HEK293T (cell line): ENCODE measurements around the gene ZHX3.

Experiments
- CTCF ChIA-PET: fragments of 350-600 bp; formaldehyde crosslinking; extraction: SDS; loops from one replicate; lab custom pipeline; 2021; ENCODE audit warnings: antibody characterized with exemption, inconsistent platforms; lab: Yijun Ruan, JAX
- POLR2A ChIA-PET: fragments of 350-600 bp; formaldehyde crosslinking; extraction: SDS; loops from one replicate; lab custom pipeline; 2020; ENCODE audit warnings: antibody characterized with exemption, inconsistent platforms; lab: Yijun Ruan, JAX
- DNase-seq: peaks from one replicate; pipeline ENCODE4 v3.0.0; 2012; ENCODE audit warnings: mixed read lengths; ENCODE audit errors: extremely low spot score
- ARNT ChIP-seq: fragments of 450-650 bp; IDR thresholded peaks from 2 replicates; pipeline ENCODE4 v1.6.1; 2017; ENCODE audit warnings: mild to moderate bottlenecking
- BHLHE40 ChIP-seq: fragments of 450-650 bp; IDR thresholded peaks from 2 replicates; pipeline ENCODE4 v1.6.1; 2016; ENCODE audit warnings: mild to moderate bottlenecking, moderate library complexity, borderline replicate concordance
- CTBP1 ChIP-seq: fragments of 450-650 bp; IDR thresholded peaks from 2 replicates; pipeline ENCODE4 v1.6.1; 2016; ENCODE audit warnings: borderline replicate concordance
- ELF4 ChIP-seq: fragments of 450-650 bp; IDR thresholded peaks from 2 replicates; pipeline ENCODE4 v1.6.1; 2017; ENCODE audit warnings: antibody characterized with exemption
- FOXA1 ChIP-seq: fragments of 450-650 bp; IDR thresholded peaks from 2 replicates; pipeline ENCODE4 v1.6.1; 2016; ENCODE audit warnings: mild to moderate bottlenecking
- FOXK2 ChIP-seq: fragments of 450-650 bp; IDR thresholded peaks from 2 replicates; pipeline ENCODE4 v1.6.1; 2016; ENCODE audit warnings: mild to moderate bottlenecking
- FOXM1 ChIP-seq: fragments of 450-650 bp; IDR thresholded peaks from 2 replicates; pipeline ENCODE4 v1.6.1; 2017; ENCODE audit warnings: mild to moderate bottlenecking, borderline replicate concordance
- HDGF ChIP-seq: fragments of 450-650 bp; IDR thresholded peaks from 2 replicates; pipeline ENCODE4 v1.6.1; 2017; ENCODE audit warnings: antibody characterized with exemption, borderline replicate concordance
- L3MBTL2 ChIP-seq: fragments of 450-650 bp; conservative IDR thresholded peaks from 2 replicates; pipeline ENCODE4 v1.6.1; 2016; ENCODE audit warnings: mild to moderate bottlenecking
- LEF1 ChIP-seq: fragments of 450-650 bp; IDR thresholded peaks from 2 replicates; pipeline ENCODE4 v1.6.1; 2017; ENCODE audit warnings: mild to moderate bottlenecking, borderline replicate concordance
- NFRKB ChIP-seq: fragments of 450-650 bp; IDR thresholded peaks from 2 replicates; pipeline ENCODE4 v1.6.1; 2016; ENCODE audit warnings: mild to moderate bottlenecking, moderate library complexity
- SP1 ChIP-seq: fragments of 450-650 bp; IDR thresholded peaks from 2 replicates; pipeline ENCODE4 v1.6.1; 2017
- SUZ12 ChIP-seq: fragments of 450-650 bp; IDR thresholded peaks from 2 replicates; pipeline ENCODE4 v1.6.1; 2016; ENCODE audit warnings: mild to moderate bottlenecking
- TARDBP ChIP-seq: fragments of 450-650 bp; IDR thresholded peaks from 2 replicates; pipeline ENCODE4 v1.6.1; 2016
- ZNF384 ChIP-seq: fragments of 450-650 bp; IDR thresholded peaks from 2 replicates; pipeline ENCODE4 v1.6.1; 2016
- TF ChIP-seq, protein P1 (sequence below): fragments of 450-650 bp; IDR thresholded peaks from 2 replicates; pipeline ENCODE4 v1.6.1; 2016

ZHX3 gene

DNA sequence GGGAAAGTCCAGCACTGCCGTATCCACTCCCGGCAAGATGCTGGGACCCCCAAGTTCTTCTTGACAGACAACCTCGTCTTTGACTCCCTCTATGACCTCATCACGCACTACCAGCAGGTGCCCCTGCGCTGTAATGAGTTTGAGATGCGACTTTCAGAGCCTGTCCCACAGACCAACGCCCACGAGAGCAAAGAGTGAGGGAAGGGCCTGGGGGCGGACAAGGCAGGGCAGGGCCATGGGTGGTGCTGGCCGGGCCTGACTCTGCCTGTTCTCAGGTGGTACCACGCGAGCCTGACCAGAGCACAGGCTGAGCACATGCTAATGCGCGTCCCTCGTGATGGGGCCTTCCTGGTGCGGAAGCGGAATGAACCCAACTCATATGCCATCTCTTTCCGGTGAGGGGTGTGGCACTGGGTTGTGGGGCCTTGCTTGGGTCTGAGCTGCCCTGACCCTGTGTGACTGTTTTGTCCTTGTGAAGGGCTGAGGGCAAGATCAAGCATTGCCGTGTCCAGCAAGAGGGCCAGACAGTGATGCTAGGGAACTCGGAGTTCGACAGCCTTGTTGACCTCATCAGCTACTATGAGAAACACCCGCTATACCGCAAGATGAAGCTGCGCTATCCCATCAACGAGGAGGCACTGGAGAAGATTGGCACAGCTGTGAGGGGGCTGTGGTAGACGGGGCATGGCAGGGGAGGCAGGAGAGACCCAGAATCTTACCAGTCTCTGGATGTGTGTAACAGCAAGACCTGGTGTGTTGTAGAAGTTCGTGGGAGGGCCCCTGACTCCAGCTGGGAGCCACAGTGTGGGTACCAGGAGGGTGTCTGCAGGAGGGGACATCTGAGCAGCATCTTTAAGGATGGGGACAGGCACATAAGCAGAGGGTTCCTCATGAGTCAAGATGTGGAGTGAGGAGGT lies 151.1 kb downstream of the ZHX3 start:
- DNase-seq: no peak
- no peak for TF ChIP-seq ELF4
- no peak for TF ChIP-seq FOXK2
- no peak for TF ChIP-seq L3MBTL2
- no peak for TF ChIP-seq CTBP1
- no peak for TF ChIP-seq ZNF384
- no peak for TF ChIP-seq SUZ12
- no peak for TF ChIP-seq NFRKB
- TF ChIP-seq LEF1: no peak
- TF ChIP-seq ARNT: no peak
- TF ChIP-seq HDGF: no peak
- TF ChIP-seq TARDBP: no peak
- TF ChIP-seq FOXM1: no peak
- no peak for TF ChIP-seq BHLHE40
- TF ChIP-seq FOXA1: no peak
- TF ChIP-seq SP1: no peak
- TF ChIP-seq, protein P1, sequence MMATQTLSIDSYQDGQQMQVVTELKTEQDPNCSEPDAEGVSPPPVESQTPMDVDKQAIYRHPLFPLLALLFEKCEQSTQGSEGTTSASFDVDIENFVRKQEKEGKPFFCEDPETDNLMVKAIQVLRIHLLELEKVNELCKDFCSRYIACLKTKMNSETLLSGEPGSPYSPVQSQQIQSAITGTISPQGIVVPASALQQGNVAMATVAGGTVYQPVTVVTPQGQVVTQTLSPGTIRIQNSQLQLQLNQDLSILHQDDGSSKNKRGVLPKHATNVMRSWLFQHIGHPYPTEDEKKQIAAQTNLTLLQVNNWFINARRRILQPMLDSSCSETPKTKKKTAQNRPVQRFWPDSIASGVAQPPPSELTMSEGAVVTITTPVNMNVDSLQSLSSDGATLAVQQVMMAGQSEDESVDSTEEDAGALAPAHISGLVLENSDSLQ: no peak
- ChIA-PET CTCF (no interaction called here), POLR2A (no interaction called here)

DNA sequence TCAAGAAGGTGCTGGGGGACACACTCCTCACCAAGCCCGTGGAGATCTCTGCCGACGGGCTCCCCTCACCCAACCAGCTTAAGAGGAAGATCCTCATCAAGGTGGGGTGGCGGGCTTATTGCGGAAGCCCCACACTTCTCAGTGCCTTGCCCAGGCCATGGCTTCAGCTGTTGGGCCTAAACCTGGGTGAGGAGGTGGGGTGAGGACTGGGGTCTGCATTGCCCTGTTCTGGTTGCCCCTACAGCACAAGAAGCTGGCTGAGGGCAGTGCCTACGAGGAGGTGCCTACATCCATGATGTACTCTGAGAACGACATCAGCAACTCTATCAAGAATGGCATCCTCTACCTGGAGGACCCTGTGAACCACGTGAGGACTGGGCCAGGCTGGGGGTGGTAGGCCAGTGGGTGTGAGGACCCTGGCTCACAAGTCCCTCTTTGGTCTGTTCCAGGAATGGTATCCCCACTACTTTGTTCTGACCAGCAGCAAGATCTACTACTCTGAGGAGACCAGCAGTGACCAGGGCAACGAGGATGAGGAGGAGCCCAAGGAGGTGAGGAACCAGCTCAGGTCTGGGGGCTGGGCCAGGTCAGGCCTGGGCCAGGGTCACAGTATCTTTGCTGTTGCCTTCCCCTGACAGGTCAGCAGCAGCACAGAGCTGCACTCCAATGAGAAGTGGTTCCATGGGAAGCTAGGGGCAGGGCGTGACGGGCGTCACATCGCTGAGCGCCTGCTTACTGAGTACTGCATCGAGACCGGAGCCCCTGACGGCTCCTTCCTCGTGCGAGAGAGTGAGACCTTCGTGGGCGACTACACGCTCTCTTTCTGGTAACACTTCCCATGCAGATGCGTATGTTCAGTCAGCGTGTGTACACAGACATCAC lies 152.3 kb downstream of the ZHX3 start:
- DNase-seq: no peak
- CTCF ChIA-PET: interaction anchor here (1.1 kb wide), 1 partner anchor 8 kb away, joined by 4 read pairs; no protein-coding TSS in a partner anchor
- TF ChIP-seq SP1 (no peak), ELF4 (no peak), SUZ12 (no peak), ARNT (no peak), LEF1 (no peak), CTBP1 (no peak), HDGF (no peak), L3MBTL2 (no peak), ZNF384 (no peak), NFRKB (no peak), FOXM1 (no peak), FOXA1 (no peak), BHLHE40 (no peak), TARDBP (no peak), FOXK2 (no peak)
- TF ChIP-seq, protein P1: no peak
- POLR2A ChIA-PET: no interaction called here

DNA sequence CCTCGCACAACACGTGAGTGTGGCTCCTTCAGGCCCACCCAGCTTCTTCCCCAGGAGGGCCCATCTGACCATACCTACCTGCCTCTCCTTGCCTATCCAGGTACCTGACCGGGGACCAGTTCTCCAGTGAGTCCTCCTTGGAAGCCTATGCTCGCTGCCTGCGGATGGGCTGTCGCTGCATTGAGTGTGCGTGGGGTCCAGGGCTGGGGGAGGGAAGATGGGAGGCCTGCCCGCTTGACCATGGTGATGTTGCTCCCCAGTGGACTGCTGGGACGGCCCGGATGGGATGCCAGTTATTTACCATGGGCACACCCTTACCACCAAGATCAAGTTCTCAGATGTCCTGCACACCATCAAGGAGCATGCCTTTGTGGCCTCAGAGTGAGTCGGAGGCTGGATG lies 153.7 kb downstream of the ZHX3 start:
- TF ChIP-seq NFRKB (no peak), ELF4 (no peak), FOXK2 (no peak), ARNT (no peak)
- no peak for DNase-seq
- ChIA-PET CTCF (interaction anchor here (1.1 kb wide), 1 partner anchor 9 kb away, joined by 4 read pairs; no protein-coding TSS in a partner anchor), POLR2A (no interaction called here)

DNA sequence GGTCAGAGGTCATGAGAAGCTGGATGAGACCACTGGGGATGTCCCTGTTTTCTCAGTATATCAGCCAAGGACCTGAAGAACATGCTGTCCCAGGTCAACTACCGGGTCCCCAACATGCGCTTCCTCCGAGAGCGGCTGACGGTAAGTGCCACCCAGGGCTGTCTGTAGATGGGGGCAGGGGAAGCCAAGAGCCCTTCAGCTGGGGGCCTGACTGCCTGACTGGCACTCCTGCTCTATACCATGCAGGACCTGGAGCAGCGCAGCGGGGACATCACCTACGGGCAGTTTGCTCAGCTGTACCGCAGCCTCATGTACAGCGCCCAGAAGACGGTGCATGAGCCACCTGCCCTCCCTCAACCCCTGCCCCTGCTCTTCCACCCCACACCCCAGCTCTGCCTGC lies 155.1 kb downstream of the ZHX3 start:
- DNase-seq: no peak
- TF ChIP-seq FOXK2 (no peak), HDGF (no peak), ELF4 (no peak), SUZ12 (no peak), ZNF384 (no peak), TARDBP (no peak)
- TF ChIP-seq, protein P1: no peak
- ChIA-PET CTCF (interaction anchor here (0.7 to 1.0 kb wide), 2 partner anchors 8 to 9 kb away, joined by 3 read pairs; no protein-coding TSS in a partner anchor), POLR2A (no interaction called here)

DNA sequence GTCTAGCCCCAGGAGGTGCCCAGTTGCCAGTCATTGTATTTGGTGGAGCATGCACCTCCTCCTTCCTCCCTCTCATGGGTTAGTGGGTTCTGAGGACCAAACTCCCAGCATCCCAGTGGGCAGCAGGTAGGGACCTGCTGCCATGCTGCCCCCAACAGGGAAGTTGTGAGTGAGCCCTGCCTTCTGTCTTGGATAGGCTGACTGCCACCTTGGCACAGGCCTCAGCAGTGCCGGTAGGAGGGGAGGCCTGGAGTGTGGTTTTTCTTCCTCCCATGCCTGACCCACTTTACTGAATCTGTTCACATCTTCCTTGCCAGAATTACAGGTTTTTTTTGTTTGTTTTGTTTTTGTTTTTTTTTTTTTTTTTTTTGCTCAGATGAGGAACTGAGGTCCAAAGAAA lies 155.6 kb downstream of the ZHX3 start:
- ChIA-PET CTCF (no interaction called here), POLR2A (no interaction called here)
- DNase-seq: no peak
- TF ChIP-seq L3MBTL2 (no peak), BHLHE40 (no peak), ARNT (no peak), LEF1 (no peak), SUZ12 (no peak), NFRKB (no peak), HDGF (no peak), ZNF384 (no peak)
- TF ChIP-seq, protein P1: no peak
